Astrocyte of the cerebellum (primary cell): ENCODE data around the gene CLEC19A.

Source experiments
- DNase-seq: peaks from one replicate; pipeline ENCODE4 v3.0.0-alpha.2; 2011; ENCODE audit warnings: low read depth
- H3K4me3 ChIP-seq: 2 replicates; pipeline ENCODE4 v1.5.1; 2011; ENCODE audit warnings: mild to moderate bottlenecking, low read depth, low read length, moderate library complexity
- CTCF ChIP-seq: IDR thresholded peaks from 2 replicates; pipeline ENCODE4 v1.5.1; 2012; ENCODE audit warnings: low read length, low read depth, moderate library complexity, mild to moderate bottlenecking; ENCODE audit errors: missing control alignments
- in situ Hi-C: cut with HindIII; loops from 2 replicates; pipeline ENCODE4 v1.10.0; 2017; ENCODE audit warnings: low sequenced_read_pairs

The CLEC19A gene

GRCh38 chr16:19241512-19241911 is 44.0 kb upstream of the CLEC19A start:
- TF ChIP-seq CTCF, result no peak
- in situ Hi-C loops, result no loop called here
- no peak for DNase-seq
- no peak overlapping the region for H3K4me3 ChIP-seq

- no peak for TF ChIP-seq CTCF
- in situ Hi-C loops, result no loop called here
- no peak overlapping the region for H3K4me3 ChIP-seq
- no peak for DNase-seq
These were observed 43.3 kb upstream of the CLEC19A start for GRCh38 chr16:19242186-19242585.

GRCh38 chr16:19242987-19243575 is 42.5 kb upstream of the CLEC19A start:
- in situ Hi-C loops, result no loop called here
- no peak for DNase-seq
- H3K4me3 ChIP-seq, result no peak overlapping the region
- TF ChIP-seq CTCF, result no peak

- in situ Hi-C loops, result no loop called here
- no peak for DNase-seq
- no peak overlapping the region for H3K4me3 ChIP-seq
- TF ChIP-seq CTCF, result no peak
These were observed 40.1 kb upstream of the CLEC19A start for GRCh38 chr16:19245326-19245925.

GRCh38 chr16:19252904-19253303 is 32.6 kb upstream of the CLEC19A start:
- no peak for TF ChIP-seq CTCF
- DNase-seq, result no peak
- H3K4me3 ChIP-seq, result no peak overlapping the region
- in situ Hi-C loops, result no loop called here

- in situ Hi-C loops, result no loop called here
- no peak for TF ChIP-seq CTCF
- no peak for DNase-seq
- no peak overlapping the region for H3K4me3 ChIP-seq
These were observed 30.9 kb upstream of the CLEC19A start for GRCh38 chr16:19254611-19255010.
